HG03103 (cell line): ENCODE measurements around the gene SETD1B.
"Not testable (repeated sequence)": the region's sequence is repeated elsewhere in the genome, so short reads cannot be mapped to it uniquely, and the experiment has no call there.

ENCODE experiments used
- ATAC-seq: cut with Tn5 transposase; IDR thresholded peaks from one replicate; pipeline ENCODE4 v1.9.1; 2021; ENCODE audit warnings: low read depth; ENCODE audit not compliant: unreplicated experiment

Gene SETD1B

GRCh38 chr12:121803861-121804416 is at the start of gene SETD1B:
SETD1B (plus strand) TSS chr12:121804009; CDS start chr12:121804738, 729 bp downstream.
- ATAC-seq: no peak

GRCh38 chr12:121754836-121755235 is 49.0 kb upstream of the SETD1B start:
- no peak for ATAC-seq

GRCh38 chr12:121755591-121755990 is 48.2 kb upstream of the SETD1B start:
- no peak for ATAC-seq

GRCh38 chr12:121758536-121758935 is 45.3 kb upstream of the SETD1B start:
- not testable (repeated sequence) for ATAC-seq

- ATAC-seq: no peak
Measured at GRCh38 chr12:121762269-121762668, 41.5 kb upstream of the SETD1B start.

GRCh38 chr12:121764808-121765207 is 39.0 kb upstream of the SETD1B start:
- ATAC-seq: no peak

GRCh38 chr12:121765573-121765972 is 38.2 kb upstream of the SETD1B start:
- ATAC-seq: no peak

GRCh38 chr12:121766290-121767039 is 37.3 kb upstream of the SETD1B start:
- ATAC-seq: no peak

GRCh38 chr12:121767525-121768016 is 36.2 kb upstream of the SETD1B start:
- no peak for ATAC-seq

- no peak for ATAC-seq
Measured at GRCh38 chr12:121769297-121769830, 34.4 kb upstream of the SETD1B start.

GRCh38 chr12:121769831-121770301 is 33.9 kb upstream of the SETD1B start:
- no peak for ATAC-seq

- no peak for ATAC-seq
Measured at GRCh38 chr12:121770388-121770787, 33.4 kb upstream of the SETD1B start.

GRCh38 chr12:121770813-121771625 is 32.8 kb upstream of the SETD1B start:
- ATAC-seq: no peak

- peak; percentile 71 for ATAC-seq
Measured at GRCh38 chr12:121773011-121773777, 30.6 kb upstream of the SETD1B start.

- ATAC-seq: no peak
Measured at GRCh38 chr12:121774968-121775474, 28.8 kb upstream of the SETD1B start.

- ATAC-seq: no peak
Measured at GRCh38 chr12:121775501-121775900, 28.3 kb upstream of the SETD1B start.

GRCh38 chr12:121776190-121777098 is 27.4 kb upstream of the SETD1B start:
- ATAC-seq: no peak

GRCh38 chr12:121778567-121779421 is 25.0 kb upstream of the SETD1B start:
- no peak for ATAC-seq
